ENCODE results near the gene GDAP2.

GRCh38 chr1:117905019-117905418 is 24.4 kb downstream of the GDAP2 start:
- TF ChIP-seq GATA3 (IDR thresholded peaks at IDR 0.05; ENCODE audit: low read depth, low read length) (no peak), GATA2 (IDR thresholded peaks at IDR 0.05; ENCODE audit: low read depth, low read length) (no peak)

Data from SH-SY5Y (cell line).